H9 (cell line): ENCODE results near the gene NUDT9. TPM values are rescaled to one million over a fixed set of nuclear protein-coding genes. Genes with fewer than 3 reads are reported as not detected.

Experiments used
- DNase-seq: peaks from one replicate; pipeline ENCODE4 v3.0.0-alpha.2; 2017
- H2AFZ ChIP-seq: one replicate; pipeline ENCODE4 v1.6.1; 2013; ENCODE audit warnings: mild to moderate bottlenecking, low read length, control low read depth, moderate library complexity
- H2AK5ac ChIP-seq: 2 replicates; pipeline ENCODE4 v1.6.1; 2013; ENCODE audit warnings: low read length, control low read depth, mixed read lengths; ENCODE audit not compliant: insufficient read length
- H2BK120ac ChIP-seq: one replicate; pipeline ENCODE4 v1.6.1; 2013; ENCODE audit warnings: low read depth, mild to moderate bottlenecking, low read length, control low read depth, inconsistent platforms; ENCODE audit not compliant: poor library complexity, severe bottlenecking
- H2BK12ac ChIP-seq: 2 replicates; pipeline ENCODE4 v1.6.1; 2013; ENCODE audit warnings: low read length, control low read depth, mixed read lengths, low read depth; ENCODE audit not compliant: insufficient read length
- H2BK15ac ChIP-seq: 2 replicates; pipeline ENCODE4 v1.6.1; 2013; ENCODE audit warnings: low read depth, low read length, control low read depth
- H2BK20ac ChIP-seq: one replicate; pipeline ENCODE4 v1.6.1; 2013; ENCODE audit warnings: low read depth, mild to moderate bottlenecking, low read length, control low read depth, inconsistent platforms; ENCODE audit not compliant: poor library complexity, severe bottlenecking
- H2BK5ac ChIP-seq: 2 replicates; pipeline ENCODE4 v1.6.1; 2013; ENCODE audit warnings: low read length, control low read depth, mixed read lengths; ENCODE audit not compliant: insufficient read length
- H3K14ac ChIP-seq: 2 replicates; pipeline ENCODE4 v1.6.1; 2013; ENCODE audit warnings: low read length, control low read depth; ENCODE audit not compliant: insufficient read depth
- H3K18ac ChIP-seq: 2 replicates; pipeline ENCODE4 v1.6.1; 2013; ENCODE audit warnings: low read depth, mild to moderate bottlenecking, mixed read lengths, low read length, control low read depth; ENCODE audit not compliant: insufficient read length
- H3K23ac ChIP-seq: 2 replicates; pipeline ENCODE4 v1.6.1; 2013; ENCODE audit warnings: low read length, control low read depth, mixed read lengths, low read depth; ENCODE audit not compliant: insufficient read length
- H3K23me2 ChIP-seq: 2 replicates; pipeline ENCODE4 v1.6.1; 2013; ENCODE audit warnings: low read depth, mild to moderate bottlenecking, mixed read lengths, low read length, control low read depth; ENCODE audit not compliant: insufficient read length, poor library complexity, severe bottlenecking
- H3K27ac ChIP-seq: 2 replicates; pipeline ENCODE4 v1.5.1; 2013; ENCODE audit warnings: low read length, control low read depth, mixed read lengths, low read depth; ENCODE audit not compliant: insufficient read length
- H3K27me3 ChIP-seq: 2 replicates; pipeline ENCODE4 v1.6.1; 2013; ENCODE audit warnings: low read length, control low read depth, inconsistent platforms; ENCODE audit not compliant: insufficient read depth
- H3K4ac ChIP-seq: 2 replicates; pipeline ENCODE4 v1.6.1; 2013; ENCODE audit warnings: low read depth, mild to moderate bottlenecking, control low read depth, inconsistent platforms, low read length, moderate library complexity
- H3K4me1 ChIP-seq: 2 replicates; pipeline ENCODE4 v1.6.1; 2013; ENCODE audit warnings: low read length, control low read depth, inconsistent platforms; ENCODE audit not compliant: insufficient read depth
- H3K4me2 ChIP-seq: 2 replicates; pipeline ENCODE4 v1.6.1; 2013; ENCODE audit warnings: low read length, control low read depth, mixed read lengths; ENCODE audit not compliant: insufficient read length, insufficient read depth
- H3K56ac ChIP-seq: 2 replicates; pipeline ENCODE4 v1.6.1; 2013; ENCODE audit warnings: low read depth, mild to moderate bottlenecking, mixed read lengths, low read length, control low read depth; ENCODE audit not compliant: insufficient read length
- H3K79me1 ChIP-seq: 2 replicates; pipeline ENCODE4 v1.6.1; 2013; ENCODE audit warnings: low read depth, mild to moderate bottlenecking, moderate library complexity, low read length, control low read depth, inconsistent platforms; ENCODE audit not compliant: insufficient read depth, poor library complexity, severe bottlenecking
- H3K79me2 ChIP-seq: 2 replicates; pipeline ENCODE4 v1.6.1; 2013; ENCODE audit warnings: low read length, control low read depth, inconsistent platforms; ENCODE audit not compliant: insufficient read depth
- H3K9ac ChIP-seq: 2 replicates; pipeline ENCODE4 v1.6.1; 2013; ENCODE audit warnings: low read length, control low read depth, mixed read lengths; ENCODE audit not compliant: insufficient read length; ENCODE audit errors: extremely low read depth
- H3K9me3 ChIP-seq: one replicate; pipeline ENCODE4 v1.6.1; 2013; ENCODE audit warnings: low read depth, low read length, inconsistent platforms; ENCODE audit not compliant: control insufficient read depth
- H3T11ph ChIP-seq: one replicate; pipeline ENCODE4 v1.6.1; 2013; ENCODE audit warnings: mild to moderate bottlenecking, low read length, control low read depth, inconsistent platforms
- H4K20me1 ChIP-seq: one replicate; pipeline ENCODE4 v1.6.1; 2013; ENCODE audit not compliant: control insufficient read depth, insufficient read length, insufficient read depth
- H4K5ac ChIP-seq: 2 replicates; pipeline ENCODE4 v1.6.1; 2013; ENCODE audit warnings: low read depth, mild to moderate bottlenecking, mixed read lengths, low read length, control low read depth; ENCODE audit not compliant: insufficient read length
- H4K8ac ChIP-seq: replicated peaks from 2 replicates; pipeline ENCODE4 v1.6.1; 2013; ENCODE audit warnings: low read length, control low read depth, mixed read lengths, low read depth; ENCODE audit not compliant: insufficient read length
- H4K91ac ChIP-seq: 2 replicates; pipeline ENCODE4 v1.6.1; 2013; ENCODE audit warnings: low read depth, mild to moderate bottlenecking, moderate library complexity, mixed read lengths, low read length, control low read depth; ENCODE audit not compliant: insufficient read length
- H3K27ac Mint-ChIP-seq, 3 experiments: 2 replicates in 2 of 3; 3 replicates in 1 of 3; pipeline ENCODE4 v1.8.0; 2020 to 2021; ENCODE audit warnings: mixed read lengths in 3 of 3, mild to moderate bottlenecking in 1 of 3, moderate library complexity in 1 of 3
- H3K27me3 Mint-ChIP-seq: 2 replicates; pipeline ENCODE4 v1.8.0; 2021; ENCODE audit warnings: low read depth, mild to moderate bottlenecking, moderate library complexity, mixed read lengths
- H3K36me3 Mint-ChIP-seq, 3 experiments: 2 replicates in 2 of 3; 3 replicates in 1 of 3; pipeline ENCODE4 v1.8.0; 2020 to 2021; ENCODE audit warnings: low read depth in 3 of 3, mixed read lengths in 3 of 3; ENCODE audit not compliant: insufficient read depth in 1 of 3
- H3K4me1 Mint-ChIP-seq, 2 experiments: 2 replicates each; pipeline ENCODE4 v1.8.0; 2020; ENCODE audit warnings: mixed read lengths in 2 of 2
- H3K4me3 Mint-ChIP-seq, 2 experiments: 2 replicates in 1 of 2; 3 replicates in 1 of 2; pipeline ENCODE4 v1.8.0; 2020 to 2021; ENCODE audit warnings: mild to moderate bottlenecking in 2 of 2, mixed read lengths in 2 of 2, moderate library complexity in 1 of 2
- H3K9me3 Mint-ChIP-seq, 2 experiments: 2 replicates in 1 of 2; 3 replicates in 1 of 2; pipeline ENCODE4 v1.8.0; 2020; ENCODE audit warnings: mild to moderate bottlenecking in 2 of 2, mixed read lengths in 2 of 2, moderate library complexity in 1 of 2
- CTCF ChIP-seq: fragments of 200-600 bp; sonication (generic); conservative IDR thresholded peaks from 3 replicates; pipeline ENCODE4 v1.8.0; 2021; ENCODE audit warnings: antibody characterized with exemption, mild to moderate bottlenecking
- WGBS: extraction: QIAGEN DNeasy Blood & Tissue Kit; methylation state at CpG from one replicate; pipeline ENCODE4 v1.1.7; 2013; ENCODE audit warnings: missing lambda C conversion rate, low lambda C conversion rate, mixed read lengths; ENCODE audit not compliant: insufficient read length; ENCODE audit errors: extremely low coverage; 5-methylcytosine and 5-hydroxymethylcytosine counted together
- total RNA-seq: library from RNA; stranded (reverse); gene quantifications from 2 replicates; pipeline ENCODE4 v1.2.1, GENCODE V29; 2021

Gene NUDT9
- total RNA-seq, 1 experiment from 2014 or later, result 28.5 TPM

- Histone ChIP-seq H3K9me3 (no peaks in the 10 kb centered on the region), H2BK5ac (no peak overlapping the region), H4K8ac (no peak overlapping the region), H3K27ac (no peak overlapping the region), H2BK120ac (no peak overlapping the region), H3K18ac (no peak overlapping the region), H2BK15ac (no peak overlapping the region), H3K27me3 (no peaks in the 10 kb centered on the region; the same call in 1 of the 2 replicates), H2BK12ac (no peak overlapping the region), H4K20me1 (no peaks in the 10 kb centered on the region), H3K23ac (no peak overlapping the region), H3K4me2 (no peak overlapping the region), H2AK5ac (no peak overlapping the region), H3K4me1 (peaks cover 5% of the 10 kb centered on the region; the same call in 1 of the 2 replicates), H3K79me2 (no peaks in the 10 kb centered on the region), H3T11ph (no peak overlapping the region), H3K9ac (no peak overlapping the region), H3K79me1 (no peaks in the 10 kb centered on the region), H4K5ac (no peak overlapping the region), H2AFZ (no peak overlapping the region), H3K14ac (no peak overlapping the region), H3K4ac (no peak overlapping the region), H4K91ac (no peak overlapping the region), H3K23me2 (no peaks in the 10 kb centered on the region), H2BK20ac (no peak overlapping the region), H3K56ac (no peak overlapping the region)
- Mint-ChIP-seq H3K9me3 (peaks cover 14 to 31% of the 10 kb centered on the region in 2 experiments), H3K36me3 (peaks cover 21 to 26% (median 24%) of the 10 kb centered on the region in 3 experiments), H3K27me3 (no peaks in the 10 kb centered on the region; the same call in 1 of the 2 replicates), H3K27ac (no peak overlapping the region), H3K4me3 (no peak overlapping the region), H3K4me1 (peaks cover 17 to 18% of the 10 kb centered on the region in 2 experiments)
- no peak for TF ChIP-seq CTCF
- no CpG with 5 or more reads among the region's 2 CpGs for WGBS
- DNase-seq, result no peak
These were observed 67.3 kb downstream of the NUDT9 start for GRCh38 chr4:87489678-87490077.
